ENCODE data around the gene ATXN7L3B. TPM values are rescaled to one million over a fixed set of nuclear protein-coding genes. Genes with fewer than 3 reads are reported as not detected.

ATXN7L3B gene, protein sequence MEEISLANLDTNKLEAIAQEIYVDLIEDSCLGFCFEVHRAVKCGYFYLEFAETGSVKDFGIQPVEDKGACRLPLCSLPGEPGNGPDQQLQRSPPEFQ
- total RNA-seq (2022; extraction: Qiagen RNA extraction; ENCODE audit: low read depth) = 12.2 to 16.3 TPM (median 16.2 TPM) in 5 replicates

DNA sequence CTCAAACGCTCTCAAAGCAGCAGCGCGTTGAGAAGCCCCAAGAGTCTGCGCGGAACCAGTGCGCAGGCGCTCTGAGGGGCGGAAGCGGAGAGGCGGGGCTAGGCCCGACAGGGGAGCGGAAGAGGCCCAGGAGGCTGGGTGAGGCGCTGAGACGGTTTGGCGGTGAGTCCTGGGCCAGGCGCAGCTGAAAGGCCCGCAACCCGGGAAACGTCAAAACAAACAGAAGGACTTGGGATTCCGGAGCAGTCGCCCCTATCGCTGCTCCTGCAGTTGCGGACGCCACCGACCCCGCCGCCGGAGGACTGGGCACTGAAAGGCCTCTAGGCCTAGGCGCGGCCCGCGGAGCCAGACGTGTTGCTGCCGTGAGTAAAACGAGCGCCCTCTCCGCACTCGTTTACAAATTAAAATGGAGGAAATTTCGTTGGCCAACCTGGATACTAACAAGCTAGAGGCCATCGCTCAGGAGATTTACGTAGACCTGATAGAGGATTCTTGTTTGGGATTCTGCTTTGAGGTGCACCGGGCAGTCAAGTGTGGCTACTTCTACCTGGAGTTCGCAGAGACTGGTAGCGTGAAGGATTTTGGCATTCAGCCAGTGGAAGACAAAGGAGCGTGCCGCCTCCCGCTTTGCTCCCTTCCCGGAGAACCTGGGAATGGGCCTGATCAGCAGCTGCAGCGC, at the start of gene ATXN7L3B:
Gene ATXN7L3B (plus strand): TSS at position 129 of the 679 bp plus-strand sequence. CDS start 278 bp downstream, at position 407.

Data from A549 treated with GW870086 at 1 μM for 4 hours (cell line).